Panc1 (cell line): Measurements from ENCODE around the gene CDHR5.

Source experiments
- CTCF ChIP-seq: fragments of 450-650 bp; IDR thresholded peaks from 2 replicates; pipeline ENCODE4 v1.5.1; 2017; ENCODE audit warnings: mild to moderate bottlenecking
- REST ChIP-seq, 2 experiments: IDR thresholded peaks; 2 replicates each; pipeline ENCODE4 v1.6.1; 2011 to 2012; ENCODE audit warnings: low read depth in 2 of 2, control low read depth in 1 of 2, low read length in 1 of 2, mild to moderate bottlenecking in 1 of 2, moderate library complexity in 1 of 2; ENCODE audit not compliant: insufficient read depth in 1 of 2

- no peak for TF ChIP-seq CTCF
- TF ChIP-seq REST (IDR thresholded peaks at IDR 0.05; ENCODE audit: insufficient read depth in 1 of 2, low read depth in 2 of 2, low read length in 1 of 2), result no peak
Observed at GRCh38 chr11:577611-577894, 47.2 kb downstream of the CDHR5 start.
